Chondrocyte (in vitro differentiated cells): ENCODE results near the gene PRX. TPM values are rescaled to one million over a fixed set of nuclear protein-coding genes. Genes with fewer than 3 reads are reported as not detected.

Source experiments
- DNase-seq: peaks from one replicate; pipeline ENCODE4 v3.0.0; 2021; ENCODE audit warnings: mixed read lengths, low spot score
- H3K27ac Mint-ChIP-seq: one replicate; pipeline ENCODE4 v1.8.0; 2021; ENCODE audit warnings: mild to moderate bottlenecking, moderate library complexity, mixed read lengths; ENCODE audit not compliant: unreplicated experiment
- H3K27me3 Mint-ChIP-seq: 2 replicates; pipeline ENCODE4 v1.8.0; 2021; ENCODE audit warnings: low read depth, mixed read lengths
- H3K36me3 Mint-ChIP-seq: 2 replicates; pipeline ENCODE4 v1.8.0; 2021; ENCODE audit warnings: low read depth, mixed read lengths
- H3K4me1 Mint-ChIP-seq: 2 replicates; pipeline ENCODE4 v1.8.0; 2021; ENCODE audit warnings: low read depth, mild to moderate bottlenecking, mixed read lengths
- H3K4me3 Mint-ChIP-seq: one replicate; pipeline ENCODE4 v1.8.0; 2021; ENCODE audit warnings: mild to moderate bottlenecking, moderate library complexity, mixed read lengths; ENCODE audit not compliant: unreplicated experiment
- H3K9me3 Mint-ChIP-seq: 2 replicates; pipeline ENCODE4 v1.8.0; 2021; ENCODE audit warnings: low read depth, mixed read lengths
- long read RNA-seq: library from polyadenylated mRNA; stranded (forward); transcript quantifications from one replicate; pipeline ENCODE4 v2.0.0, GENCODE V29; 2021
- total RNA-seq: library from RNA; stranded (reverse); gene quantifications from 3 replicates; pipeline ENCODE4 v1.2.1, GENCODE V29; 2021
- TF ChIP-seq, protein P1 (sequence below): fragments of 200-600 bp; sonication (generic); IDR thresholded peaks from 2 replicates; pipeline ENCODE4 v1.5.0; 2021; ENCODE audit warnings: antibody characterized with exemption, mild to moderate bottlenecking, moderate library complexity

Gene PRX
- 3.6 to 4.9 TPM (median 4.5 TPM) in 3 replicates for total RNA-seq
- long read RNA-seq, partial matches to known transcripts, result 1 of 4 reads
- long read RNA-seq, other reads (novel, unspliced or antisense), result 3 of 4 reads

GRCh38 chr19:40413291-40413845, at the start of gene PRX:
Gene PRX, minus strand, starts transcription at chr19:40413378. Its CDS starts 5,446 bp downstream, at chr19:40407932.
- H3K27me3 Mint-ChIP-seq, result no peaks in the 10 kb centered on the region

DNA sequence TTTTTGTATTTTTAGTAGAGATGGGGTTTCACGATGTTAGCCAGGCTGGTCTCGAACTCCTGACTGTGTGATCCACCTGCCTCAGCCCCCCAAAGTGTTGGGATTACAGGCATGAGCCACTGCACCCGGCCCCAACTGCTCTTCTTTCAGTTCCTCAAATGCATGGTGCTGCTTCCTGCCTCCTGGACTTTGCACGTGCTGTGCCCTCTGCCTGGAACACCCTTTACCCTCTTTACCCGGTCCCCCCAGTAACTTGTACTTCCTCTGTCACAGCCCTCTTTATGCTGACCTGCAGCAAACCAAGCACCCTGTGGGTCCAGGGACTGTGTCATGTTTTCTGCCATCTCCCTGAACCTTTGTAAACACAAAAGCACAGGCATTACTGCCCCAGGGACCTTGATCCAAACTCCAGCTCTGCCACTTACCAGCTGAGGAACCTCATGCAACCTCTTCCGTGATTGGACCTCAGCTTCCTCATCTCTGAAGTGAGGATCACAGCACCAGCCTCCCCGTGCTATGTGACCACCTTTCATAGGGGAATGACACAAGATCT, 48.6 kb upstream of the PRX start:
- H3K27me3 Mint-ChIP-seq, result peaks cover 6% of the 10 kb centered on the region
- H3K9me3 Mint-ChIP-seq, result no peaks in the 10 kb centered on the region
- H3K4me3 Mint-ChIP-seq, result no peak overlapping the region
- H3K36me3 Mint-ChIP-seq, result peaks cover 4% of the 10 kb centered on the region
- no peak overlapping the region for H3K27ac Mint-ChIP-seq
- peaks cover 29% of the 10 kb centered on the region for H3K4me1 Mint-ChIP-seq
- no peak for DNase-seq
- TF ChIP-seq, protein P1, sequence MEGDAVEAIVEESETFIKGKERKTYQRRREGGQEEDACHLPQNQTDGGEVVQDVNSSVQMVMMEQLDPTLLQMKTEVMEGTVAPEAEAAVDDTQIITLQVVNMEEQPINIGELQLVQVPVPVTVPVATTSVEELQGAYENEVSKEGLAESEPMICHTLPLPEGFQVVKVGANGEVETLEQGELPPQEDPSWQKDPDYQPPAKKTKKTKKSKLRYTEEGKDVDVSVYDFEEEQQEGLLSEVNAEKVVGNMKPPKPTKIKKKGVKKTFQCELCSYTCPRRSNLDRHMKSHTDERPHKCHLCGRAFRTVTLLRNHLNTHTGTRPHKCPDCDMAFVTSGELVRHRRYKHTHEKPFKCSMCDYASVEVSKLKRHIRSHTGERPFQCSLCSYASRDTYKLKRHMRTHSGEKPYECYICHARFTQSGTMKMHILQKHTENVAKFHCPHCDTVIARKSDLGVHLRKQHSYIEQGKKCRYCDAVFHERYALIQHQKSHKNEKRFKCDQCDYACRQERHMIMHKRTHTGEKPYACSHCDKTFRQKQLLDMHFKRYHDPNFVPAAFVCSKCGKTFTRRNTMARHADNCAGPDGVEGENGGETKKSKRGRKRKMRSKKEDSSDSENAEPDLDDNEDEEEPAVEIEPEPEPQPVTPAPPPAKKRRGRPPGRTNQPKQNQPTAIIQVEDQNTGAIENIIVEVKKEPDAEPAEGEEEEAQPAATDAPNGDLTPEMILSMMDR, result no peak

More at GRCh38 chr19:40413291-40413845, at the start of gene PRX:
- TF ChIP-seq, protein P1, result no peak
- H3K4me1 Mint-ChIP-seq, result peaks cover 40% of the 10 kb centered on the region
- H3K9me3 Mint-ChIP-seq, result no peaks in the 10 kb centered on the region
- DNase-seq, result no peak
- H3K36me3 Mint-ChIP-seq, result no peaks in the 10 kb centered on the region
- peak within 1 kb of the TSS; percentile 12 for H3K27ac Mint-ChIP-seq
- H3K4me3 Mint-ChIP-seq, result no peak within 1 kb of the TSS

GRCh38 chr19:40460185-40460584, 47.0 kb upstream of the PRX start:
- no peaks in the 10 kb centered on the region for H3K27me3 Mint-ChIP-seq
- TF ChIP-seq, protein P1, result no peak
- H3K4me3 Mint-ChIP-seq, result no peak overlapping the region
- no peak overlapping the region for H3K27ac Mint-ChIP-seq
- DNase-seq, result no peak
- H3K4me1 Mint-ChIP-seq, result peaks cover 17% of the 10 kb centered on the region
- H3K9me3 Mint-ChIP-seq, result no peaks in the 10 kb centered on the region
- peaks cover 4% of the 10 kb centered on the region for H3K36me3 Mint-ChIP-seq

DNA sequence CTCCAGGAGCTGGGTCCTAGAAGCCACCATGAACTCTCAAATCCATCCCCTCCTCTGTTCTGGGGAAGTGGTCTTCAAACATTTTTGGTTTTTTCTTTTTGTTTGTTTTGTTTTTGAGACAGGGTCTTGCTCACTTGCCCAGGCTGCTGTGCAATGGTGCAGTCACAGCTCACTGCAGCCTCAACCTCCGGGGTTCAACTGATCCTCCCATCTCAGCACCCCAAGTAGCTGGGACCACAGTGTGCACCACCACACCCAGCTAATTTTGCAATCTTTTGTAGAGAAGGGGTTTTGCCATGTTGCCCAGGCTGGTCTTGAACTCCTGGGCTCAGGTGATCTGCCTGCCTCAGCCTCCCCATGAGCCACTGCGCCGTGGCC, 45.4 kb upstream of the PRX start:
- no peak for DNase-seq
- Mint-ChIP-seq H3K36me3 (peaks cover 4% of the 10 kb centered on the region), H3K27ac (no peak overlapping the region), H3K4me1 (peaks cover 5% of the 10 kb centered on the region), H3K27me3 (no peaks in the 10 kb centered on the region), H3K9me3 (no peaks in the 10 kb centered on the region), H3K4me3 (no peak overlapping the region)
- TF ChIP-seq, protein P1, result no peak

- Mint-ChIP-seq H3K4me3 (no peak overlapping the region), H3K36me3 (peaks cover 4% of the 10 kb centered on the region), H3K4me1 (peaks cover 3% of the 10 kb centered on the region), H3K27me3 (no peaks in the 10 kb centered on the region), H3K27ac (no peak overlapping the region), H3K9me3 (no peaks in the 10 kb centered on the region)
- TF ChIP-seq, protein P1, result no peak
- DNase-seq, result no peak
Measured at GRCh38 chr19:40457953-40458596, 44.9 kb upstream of the PRX start.
